Glutamatergic neuron (in vitro differentiated cells): ENCODE data around the gene CYSTM1. TPM values are rescaled to one million over a fixed set of nuclear protein-coding genes. Genes with fewer than 3 reads are reported as not detected.

Experiments used
- DNase-seq: peaks from one replicate; pipeline ENCODE4 v3.0.0; 2022
- H3K27ac Mint-ChIP-seq: one replicate; pipeline ENCODE4 v1.8.0; 2020; ENCODE audit warnings: mild to moderate bottlenecking, mixed read lengths, inconsistent platforms; ENCODE audit not compliant: unreplicated experiment
- H3K27me3 Mint-ChIP-seq: one replicate; pipeline ENCODE4 v1.8.0; 2020; ENCODE audit warnings: mild to moderate bottlenecking, moderate library complexity, mixed read lengths, inconsistent platforms; ENCODE audit not compliant: unreplicated experiment
- H3K36me3 Mint-ChIP-seq: one replicate; pipeline ENCODE4 v1.8.0; 2020; ENCODE audit warnings: mild to moderate bottlenecking, mixed read lengths, inconsistent platforms; ENCODE audit not compliant: unreplicated experiment
- H3K4me1 Mint-ChIP-seq: one replicate; pipeline ENCODE4 v1.8.0; 2020; ENCODE audit warnings: mild to moderate bottlenecking, low read depth, mixed read lengths, inconsistent platforms; ENCODE audit not compliant: unreplicated experiment
- H3K4me3 Mint-ChIP-seq: one replicate; pipeline ENCODE4 v1.8.0; 2020; ENCODE audit warnings: mild to moderate bottlenecking, mixed read lengths, inconsistent platforms; ENCODE audit not compliant: unreplicated experiment
- H3K9me3 Mint-ChIP-seq: one replicate; pipeline ENCODE4 v1.8.0; 2020; ENCODE audit warnings: mild to moderate bottlenecking, moderate library complexity, mixed read lengths, inconsistent platforms; ENCODE audit not compliant: unreplicated experiment
- long read RNA-seq: library from polyadenylated mRNA; unstranded; transcript quantifications from one replicate; pipeline ENCODE4 v2.0.0, GENCODE V29; 2020; ENCODE audit not compliant: unreplicated experiment
- total RNA-seq: library from RNA; stranded (reverse); fragmentation: NEBNext Ultra II Directional; extraction: Animal tissue kit (Norgen Biotek cat#: 25700); gene quantifications from one replicate; pipeline ENCODE4 v1.2.1, GENCODE V29; 2021; ENCODE audit not compliant: unreplicated experiment
- TF ChIP-seq, protein P1 (sequence below): fragments of 200-600 bp; sonication (generic); IDR thresholded peaks from one replicate; pipeline ENCODE4 v1.5.0; 2021; ENCODE audit not compliant: partially characterized antibody, unreplicated experiment

CYSTM1 gene, protein sequence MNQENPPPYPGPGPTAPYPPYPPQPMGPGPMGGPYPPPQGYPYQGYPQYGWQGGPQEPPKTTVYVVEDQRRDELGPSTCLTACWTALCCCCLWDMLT
- total RNA-seq: 37.4 TPM
- long read RNA-seq, transcript CYSTM1-201 (3 exons, 1,336 nt): major isoform, 77 of 84 reads
- long read RNA-seq, partial matches to known transcripts: 1 of 84 reads
- long read RNA-seq, other reads (novel, unspliced or antisense): 6 of 84 reads

DNA sequence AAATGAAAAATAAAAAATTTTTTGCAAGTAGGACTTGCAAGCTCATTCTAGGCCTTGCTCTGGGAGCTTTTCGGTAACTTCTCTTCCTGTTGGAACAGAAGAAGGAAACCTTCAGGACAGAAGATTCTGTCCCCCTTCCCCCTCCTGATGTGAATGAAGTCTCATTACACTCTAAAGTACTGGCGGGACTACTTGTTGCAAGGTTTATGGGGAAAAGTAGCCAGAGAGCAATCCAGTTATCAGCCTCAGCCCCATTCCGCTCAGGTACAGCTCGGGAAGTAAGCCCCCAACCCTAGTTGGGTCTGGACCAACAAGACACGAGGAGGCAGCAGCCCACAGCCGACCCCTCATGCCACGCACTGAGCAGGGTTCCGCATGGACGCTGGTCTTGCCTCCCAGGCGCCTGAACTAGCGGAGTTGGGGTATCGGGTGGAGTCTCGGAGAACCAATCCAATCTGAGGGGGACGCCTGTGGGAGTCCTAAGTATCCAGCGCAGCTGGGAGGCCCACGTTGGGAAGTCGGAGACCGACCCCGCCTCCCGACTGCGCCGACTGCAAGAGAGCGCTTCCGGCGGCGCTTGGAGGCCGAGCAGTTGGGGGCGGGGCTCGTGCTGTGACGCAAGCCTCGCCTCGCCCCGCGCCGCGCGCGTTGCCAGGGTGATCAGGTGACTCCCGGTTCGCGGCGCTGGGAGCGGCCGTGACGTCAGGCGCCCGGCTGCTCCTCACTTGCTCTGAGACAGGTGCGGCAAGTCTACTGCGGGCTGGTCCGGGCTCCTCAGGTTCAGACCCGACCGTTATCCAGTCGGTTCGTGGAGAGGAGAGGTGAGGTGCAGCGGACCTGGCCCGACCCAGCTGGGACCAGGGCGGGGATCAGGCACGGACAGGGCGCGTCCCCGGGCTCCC lies at the start of gene CYSTM1:
TSS of gene CYSTM1 (plus strand) at position 724 of the 902 bp plus-strand sequence. CDS start 19,278 bp downstream, outside the sequence.
- Mint-ChIP-seq H3K27me3 (peaks cover 4% of the 10 kb centered on the region), H3K27ac (peak within 1 kb of the TSS; percentile 93), H3K4me3 (peak within 1 kb of the TSS; percentile 99), H3K36me3 (no peaks in the 10 kb centered on the region), H3K9me3 (peaks cover 3% of the 10 kb centered on the region), H3K4me1 (peaks cover 3% of the 10 kb centered on the region)
- TF ChIP-seq, protein P1, sequence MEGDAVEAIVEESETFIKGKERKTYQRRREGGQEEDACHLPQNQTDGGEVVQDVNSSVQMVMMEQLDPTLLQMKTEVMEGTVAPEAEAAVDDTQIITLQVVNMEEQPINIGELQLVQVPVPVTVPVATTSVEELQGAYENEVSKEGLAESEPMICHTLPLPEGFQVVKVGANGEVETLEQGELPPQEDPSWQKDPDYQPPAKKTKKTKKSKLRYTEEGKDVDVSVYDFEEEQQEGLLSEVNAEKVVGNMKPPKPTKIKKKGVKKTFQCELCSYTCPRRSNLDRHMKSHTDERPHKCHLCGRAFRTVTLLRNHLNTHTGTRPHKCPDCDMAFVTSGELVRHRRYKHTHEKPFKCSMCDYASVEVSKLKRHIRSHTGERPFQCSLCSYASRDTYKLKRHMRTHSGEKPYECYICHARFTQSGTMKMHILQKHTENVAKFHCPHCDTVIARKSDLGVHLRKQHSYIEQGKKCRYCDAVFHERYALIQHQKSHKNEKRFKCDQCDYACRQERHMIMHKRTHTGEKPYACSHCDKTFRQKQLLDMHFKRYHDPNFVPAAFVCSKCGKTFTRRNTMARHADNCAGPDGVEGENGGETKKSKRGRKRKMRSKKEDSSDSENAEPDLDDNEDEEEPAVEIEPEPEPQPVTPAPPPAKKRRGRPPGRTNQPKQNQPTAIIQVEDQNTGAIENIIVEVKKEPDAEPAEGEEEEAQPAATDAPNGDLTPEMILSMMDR: no peak
- DNase-seq: peak; percentile 98

DNA sequence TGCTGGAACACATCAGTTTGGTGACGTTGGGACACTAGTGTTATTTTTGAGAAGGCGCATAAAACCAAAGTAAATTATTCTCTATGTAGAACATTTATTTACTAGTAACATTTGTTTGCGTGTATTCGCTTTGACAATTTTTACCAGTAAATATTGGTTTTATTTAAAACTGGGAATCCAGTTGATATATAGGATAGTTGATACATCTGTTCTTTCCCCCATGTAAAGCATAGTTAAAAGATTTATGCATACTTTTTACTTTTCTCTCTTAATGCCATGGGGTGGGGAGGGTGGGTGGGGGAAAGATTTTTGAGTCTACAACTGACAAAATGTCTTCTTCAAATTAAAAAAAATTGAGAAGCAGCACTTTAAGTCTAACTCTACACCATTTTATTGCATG lies 49.4 kb upstream of the CYSTM1 start, which contains the start of gene IGIP:
TSS of gene IGIP (plus strand) at position 301 of the 400 bp plus-strand sequence. CDS start 2,540 bp downstream, outside the sequence.
- no peaks in the 10 kb centered on the region for H3K36me3 Mint-ChIP-seq
- no peaks in the 10 kb centered on the region for H3K27me3 Mint-ChIP-seq
- H3K9me3 Mint-ChIP-seq: no peaks in the 10 kb centered on the region
- no peaks in the 10 kb centered on the region for H3K4me1 Mint-ChIP-seq
- no peak for DNase-seq
- TF ChIP-seq, protein P1: no peak
- H3K27ac Mint-ChIP-seq: no peak within 1 kb of the TSS
- no peak within 1 kb of the TSS for H3K4me3 Mint-ChIP-seq

DNA sequence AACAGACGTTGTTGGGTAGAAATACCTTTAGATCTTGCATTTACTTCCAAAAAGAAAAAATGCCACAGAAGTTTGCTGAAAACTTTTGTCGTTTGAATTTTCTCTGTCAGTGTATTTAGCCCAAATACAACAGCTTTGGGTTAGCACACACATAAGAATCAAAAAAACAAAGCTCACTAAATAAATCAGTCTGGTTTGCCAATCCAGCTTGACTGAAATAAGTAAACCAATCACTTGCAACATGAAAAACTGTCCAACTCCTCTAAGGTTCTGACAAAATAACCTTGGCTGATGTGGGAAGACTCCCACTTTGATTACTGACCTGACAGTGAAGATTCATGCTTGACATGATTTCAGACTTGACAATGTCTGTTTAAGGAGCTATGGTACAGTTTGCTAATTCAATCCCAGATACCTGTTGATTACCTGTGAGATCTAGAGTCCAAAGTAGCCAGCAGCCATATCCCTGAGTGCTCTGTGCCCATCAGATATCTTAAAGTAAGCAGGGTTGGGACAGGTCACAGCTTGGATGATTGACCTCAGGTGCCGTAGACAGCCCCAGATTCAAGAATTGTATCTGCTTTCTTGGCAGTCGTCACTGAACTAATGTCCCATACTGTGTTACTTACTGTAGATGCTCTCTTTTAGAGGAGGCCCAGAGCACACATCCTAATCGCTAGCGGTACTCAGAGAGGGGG lies 48.5 kb upstream of the CYSTM1 start:
- Mint-ChIP-seq H3K9me3 (no peaks in the 10 kb centered on the region), H3K27me3 (no peaks in the 10 kb centered on the region), H3K27ac (no peak overlapping the region)

DNA sequence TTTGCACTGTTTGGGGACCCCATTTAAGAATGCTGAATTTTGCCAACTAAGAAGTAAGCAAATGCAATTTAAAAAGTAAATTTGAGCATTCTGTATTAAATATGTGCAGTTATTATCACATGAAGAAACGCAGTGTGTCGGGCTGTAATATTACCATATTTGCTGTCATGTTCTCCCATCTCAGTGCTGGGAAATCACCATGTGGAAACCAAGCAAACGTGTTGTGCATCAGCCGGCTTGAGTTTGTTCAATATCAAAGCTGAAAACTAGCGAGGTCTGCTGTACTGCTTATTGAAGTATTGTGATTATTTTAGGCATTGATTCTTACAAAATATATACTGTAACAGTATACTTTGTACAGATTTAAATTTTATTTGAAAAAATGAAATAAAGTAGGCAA lies 46.6 kb upstream of the CYSTM1 start:
- no peaks in the 10 kb centered on the region for H3K27me3 Mint-ChIP-seq
- DNase-seq: no peak
- H3K4me3 Mint-ChIP-seq: no peak overlapping the region
- TF ChIP-seq, protein P1: no peak
- no peak overlapping the region for H3K27ac Mint-ChIP-seq
- no peaks in the 10 kb centered on the region for H3K36me3 Mint-ChIP-seq
- no peaks in the 10 kb centered on the region for H3K9me3 Mint-ChIP-seq
- peaks cover 5% of the 10 kb centered on the region for H3K4me1 Mint-ChIP-seq

More for the DNA sequence above, 48.5 kb upstream of the CYSTM1 start:
- TF ChIP-seq, protein P1: no peak
- Mint-ChIP-seq H3K4me3 (no peak overlapping the region), H3K4me1 (no peaks in the 10 kb centered on the region), H3K36me3 (no peaks in the 10 kb centered on the region)
- DNase-seq: no peak
